SK-N-SH (cell line): ENCODE results near the gene RBM38.

ENCODE experiments used
- EZH2phosphoT487 ChIP-seq: fragments of 200-600 bp; sonication (generic); IDR thresholded peaks from 2 replicates; pipeline ENCODE4 v1.6.1; 2017; ENCODE audit warnings: low read depth, mixed run types, mild to moderate bottlenecking, antibody characterized with exemption, moderate library complexity, borderline replicate concordance
- MAX ChIP-seq: IDR thresholded peaks from 2 replicates; pipeline ENCODE4 v1.4.0; 2012; ENCODE audit warnings: low read depth
- NRF1 ChIP-seq: IDR thresholded peaks from 2 replicates; pipeline ENCODE4 v1.6.1; 2012; ENCODE audit warnings: low read depth, mild to moderate bottlenecking, low read length
- PBX3 ChIP-seq: IDR thresholded peaks from 2 replicates; pipeline ENCODE4; 2012
- SIN3A ChIP-seq: IDR thresholded peaks from 2 replicates; pipeline ENCODE4 v1.6.1; 2012; ENCODE audit warnings: low read depth, mild to moderate bottlenecking, low read length, moderate library complexity, borderline replicate concordance
- SMC3 ChIP-seq: IDR thresholded peaks from 2 replicates; pipeline ENCODE4 v1.6.1; 2012; ENCODE audit warnings: low read depth, low read length, improper control_type of control experiment
- YY1 ChIP-seq: IDR thresholded peaks from 2 replicates; pipeline ENCODE4 v1.4.0; 2012; ENCODE audit warnings: low read depth, mild to moderate bottlenecking
- ZBTB33 ChIP-seq: IDR thresholded peaks from 2 replicates; pipeline ENCODE4 v1.4.0; 2012; ENCODE audit warnings: low read depth, borderline replicate concordance
- TF ChIP-seq, protein P1 (sequence below): IDR thresholded peaks from 2 replicates; pipeline ENCODE4 v1.6.1; 2012; ENCODE audit warnings: mild to moderate bottlenecking, low read depth, low read length, moderate library complexity

DNA sequence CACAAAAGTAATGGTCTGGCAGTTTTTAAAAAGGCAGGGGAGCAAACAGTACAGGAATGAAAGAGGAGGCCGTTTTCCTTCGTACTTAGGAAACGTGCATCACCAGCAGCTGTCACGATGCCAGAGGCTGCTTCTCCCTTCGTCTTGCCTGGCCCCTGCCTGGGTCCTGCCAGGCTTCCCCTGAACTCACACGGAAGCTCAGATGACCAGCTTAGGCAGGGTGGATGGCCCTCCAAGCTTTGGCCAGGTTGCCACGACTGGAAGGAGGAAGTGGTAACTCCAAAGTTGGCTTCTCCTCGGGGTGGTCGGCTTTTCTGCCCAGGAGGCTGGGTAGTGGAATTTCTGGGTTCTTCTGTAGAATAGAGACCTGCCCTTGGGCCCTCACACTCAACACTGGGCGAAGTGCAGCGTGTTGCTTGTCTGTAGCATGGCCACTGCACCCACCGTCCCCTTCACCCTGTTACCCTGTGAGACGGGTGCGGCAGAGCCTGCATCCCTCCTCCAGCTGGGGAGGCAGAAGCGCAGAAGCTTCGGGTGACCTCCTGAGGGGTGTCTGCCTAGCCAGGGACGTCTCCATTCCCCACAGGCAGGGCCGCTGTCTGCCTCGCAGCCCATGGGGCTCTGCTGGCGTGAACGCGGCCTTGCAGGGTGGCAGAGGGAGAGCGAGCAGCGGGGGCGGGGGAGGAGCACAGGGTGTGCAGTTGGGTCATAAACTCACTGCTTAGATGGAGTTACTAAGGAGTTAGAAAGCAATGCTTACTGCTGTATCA lies 18.4 kb upstream of the RBM38 start:
- TF ChIP-seq EZH2phosphoT487 (no peak), MAX (no peak), NRF1 (no peak), SIN3A (no peak), PBX3 (no peak), ZBTB33 (no peak), SMC3 (no peak), YY1 (no peak)
- TF ChIP-seq, protein P1, sequence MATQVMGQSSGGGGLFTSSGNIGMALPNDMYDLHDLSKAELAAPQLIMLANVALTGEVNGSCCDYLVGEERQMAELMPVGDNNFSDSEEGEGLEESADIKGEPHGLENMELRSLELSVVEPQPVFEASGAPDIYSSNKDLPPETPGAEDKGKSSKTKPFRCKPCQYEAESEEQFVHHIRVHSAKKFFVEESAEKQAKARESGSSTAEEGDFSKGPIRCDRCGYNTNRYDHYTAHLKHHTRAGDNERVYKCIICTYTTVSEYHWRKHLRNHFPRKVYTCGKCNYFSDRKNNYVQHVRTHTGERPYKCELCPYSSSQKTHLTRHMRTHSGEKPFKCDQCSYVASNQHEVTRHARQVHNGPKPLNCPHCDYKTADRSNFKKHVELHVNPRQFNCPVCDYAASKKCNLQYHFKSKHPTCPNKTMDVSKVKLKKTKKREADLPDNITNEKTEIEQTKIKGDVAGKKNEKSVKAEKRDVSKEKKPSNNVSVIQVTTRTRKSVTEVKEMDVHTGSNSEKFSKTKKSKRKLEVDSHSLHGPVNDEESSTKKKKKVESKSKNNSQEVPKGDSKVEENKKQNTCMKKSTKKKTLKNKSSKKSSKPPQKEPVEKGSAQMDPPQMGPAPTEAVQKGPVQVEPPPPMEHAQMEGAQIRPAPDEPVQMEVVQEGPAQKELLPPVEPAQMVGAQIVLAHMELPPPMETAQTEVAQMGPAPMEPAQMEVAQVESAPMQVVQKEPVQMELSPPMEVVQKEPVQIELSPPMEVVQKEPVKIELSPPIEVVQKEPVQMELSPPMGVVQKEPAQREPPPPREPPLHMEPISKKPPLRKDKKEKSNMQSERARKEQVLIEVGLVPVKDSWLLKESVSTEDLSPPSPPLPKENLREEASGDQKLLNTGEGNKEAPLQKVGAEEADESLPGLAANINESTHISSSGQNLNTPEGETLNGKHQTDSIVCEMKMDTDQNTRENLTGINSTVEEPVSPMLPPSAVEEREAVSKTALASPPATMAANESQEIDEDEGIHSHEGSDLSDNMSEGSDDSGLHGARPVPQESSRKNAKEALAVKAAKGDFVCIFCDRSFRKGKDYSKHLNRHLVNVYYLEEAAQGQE, result no peak
